ENCODE results near the gene PSMB3. TPM values are rescaled to one million over a fixed set of nuclear protein-coding genes. Genes with fewer than 3 reads are reported as not detected.

Gene PSMB3
- total RNA-seq, 2 experiments from 2014 or later, result 182 to 189 TPM

- peaks cover 22% of the 10 kb centered on the region for H3K36me3 Mint-ChIP-seq
- POLR2A ChIA-PET, result interaction anchor here (0.6 to 4.3 kb wide), 6 partner anchors 8 to 112 kb away, joined by 3 to 32 read pairs (median 4); no protein-coding TSS in a partner anchor
- peak overlapping the region; percentile 20 for H3K4me3 Mint-ChIP-seq
- H3K9me3 Mint-ChIP-seq, result no peaks in the 10 kb centered on the region
- DNase-seq (no peak), ATAC-seq (ENCODE audit: low read depth) (no peak)
- H3K27me3 Mint-ChIP-seq, result no peaks in the 10 kb centered on the region
- H3K4me1 Mint-ChIP-seq, result peaks cover 48% of the 10 kb centered on the region
- H3K27ac Mint-ChIP-seq, result peak overlapping the region; percentile 63
Observed at GRCh38 chr17:38709864-38710603, 42.5 kb upstream of the PSMB3 start.

- no peak for ATAC-seq (ENCODE audit: low read depth)
- H3K36me3 Mint-ChIP-seq, result peaks cover 24% of the 10 kb centered on the region
Observed at GRCh38 chr17:38710604-38710962, 42.0 kb upstream of the PSMB3 start.

GRCh38 chr17:38710985-38711384 lies 41.6 kb upstream of the PSMB3 start:
- Mint-ChIP-seq H3K27ac (peak overlapping the region; percentile 63), H3K4me1 (peaks cover 53% of the 10 kb centered on the region), H3K27me3 (no peaks in the 10 kb centered on the region), H3K4me3 (no peak overlapping the region), H3K9me3 (no peaks in the 10 kb centered on the region), H3K36me3 (peaks cover 28% of the 10 kb centered on the region)
- ATAC-seq (ENCODE audit: low read depth) (no peak), DNase-seq (no peak)
- POLR2A ChIA-PET, result interaction anchor here (1.0 to 4.3 kb wide), 5 partner anchors 9 to 35 kb away, joined by 4 to 32 read pairs (median 4); no protein-coding TSS in a partner anchor

More at GRCh38 chr17:38710604-38710962, 42.0 kb upstream of the PSMB3 start:
- no peaks in the 10 kb centered on the region for H3K9me3 Mint-ChIP-seq
- H3K27ac Mint-ChIP-seq, result no peak overlapping the region
- peaks cover 52% of the 10 kb centered on the region for H3K4me1 Mint-ChIP-seq
- no peak for DNase-seq
- H3K27me3 Mint-ChIP-seq, result no peaks in the 10 kb centered on the region
- POLR2A ChIA-PET, result interaction anchor here (1.0 to 4.3 kb wide), 5 partner anchors 9 to 35 kb away, joined by 4 to 32 read pairs (median 4); no protein-coding TSS in a partner anchor
- peak overlapping the region; percentile 20 for H3K4me3 Mint-ChIP-seq

GRCh38 chr17:38711792-38712571 lies 40.6 kb upstream of the PSMB3 start:
- DNase-seq, result no peak
- no peak overlapping the region for H3K4me3 Mint-ChIP-seq

GRCh38 chr17:38712593-38712992 lies 39.9 kb upstream of the PSMB3 start:
- Mint-ChIP-seq H3K27ac (no peak overlapping the region), H3K36me3 (peaks cover 27% of the 10 kb centered on the region), H3K4me1 (peaks cover 46% of the 10 kb centered on the region), H3K27me3 (no peaks in the 10 kb centered on the region), H3K9me3 (no peaks in the 10 kb centered on the region), H3K4me3 (no peak overlapping the region)
- ATAC-seq (ENCODE audit: low read depth), result no peak
- DNase-seq, result no peak
- POLR2A ChIA-PET, result interaction anchor here (2.0 to 4.3 kb wide), 2 partner anchors 15 to 37 kb away, joined by 4 to 32 read pairs; no protein-coding TSS in a partner anchor

More at GRCh38 chr17:38711792-38712571, 40.6 kb upstream of the PSMB3 start:
- Mint-ChIP-seq H3K27me3 (no peaks in the 10 kb centered on the region), H3K36me3 (peaks cover 31% of the 10 kb centered on the region), H3K9me3 (no peaks in the 10 kb centered on the region), H3K27ac (peak overlapping the region; percentile 63), H3K4me1 (peaks cover 52% of the 10 kb centered on the region)
- POLR2A ChIA-PET, result interaction anchor here (1.0 to 4.3 kb wide), 4 partner anchors 10 to 36 kb away, joined by 4 to 32 read pairs (median 4); no protein-coding TSS in a partner anchor
- ATAC-seq (ENCODE audit: low read depth), result no peak

GRCh38 chr17:38713456-38714075 lies 39.0 kb upstream of the PSMB3 start:
- peaks cover 40% of the 10 kb centered on the region for H3K4me1 Mint-ChIP-seq
- no peak for DNase-seq
- peaks cover 27% of the 10 kb centered on the region for H3K36me3 Mint-ChIP-seq
- H3K27me3 Mint-ChIP-seq, result no peaks in the 10 kb centered on the region
- POLR2A ChIA-PET, result no interaction called here
- H3K4me3 Mint-ChIP-seq, result no peak overlapping the region
- H3K27ac Mint-ChIP-seq, result no peak overlapping the region
- H3K9me3 Mint-ChIP-seq, result no peaks in the 10 kb centered on the region
- ATAC-seq (ENCODE audit: low read depth), result no peak

GRCh38 chr17:38715216-38715943 lies 37.2 kb upstream of the PSMB3 start:
- POLR2A ChIA-PET, result interaction anchor here (2.5 to 4.2 kb wide), 2 partner anchors 9 to 13 kb away, joined by 15 to 35 read pairs; no protein-coding TSS in a partner anchor
- Mint-ChIP-seq H3K36me3 (peaks cover 20% of the 10 kb centered on the region), H3K27me3 (no peaks in the 10 kb centered on the region), H3K4me3 (no peak overlapping the region), H3K27ac (peak overlapping the region; percentile 76), H3K4me1 (peaks cover 28% of the 10 kb centered on the region), H3K9me3 (no peaks in the 10 kb centered on the region)
- no peak for ATAC-seq (ENCODE audit: low read depth)
- no peak for DNase-seq

- H3K36me3 Mint-ChIP-seq, result peaks cover 19% of the 10 kb centered on the region
- DNase-seq, result no peak
- H3K4me1 Mint-ChIP-seq, result peaks cover 18% of the 10 kb centered on the region
- H3K27me3 Mint-ChIP-seq, result no peaks in the 10 kb centered on the region
- POLR2A ChIA-PET, result interaction anchor here (0.8 to 4.2 kb wide), 3 partner anchors 10 to 12 kb away, joined by 3 to 35 read pairs (median 15); partner anchors contain the start of gene MLLT6
- H3K27ac Mint-ChIP-seq, result peak overlapping the region; percentile 61
- no peaks in the 10 kb centered on the region for H3K9me3 Mint-ChIP-seq
- H3K4me3 Mint-ChIP-seq, result no peak overlapping the region
- ATAC-seq (ENCODE audit: low read depth), result no peak
Observed at GRCh38 chr17:38716368-38717005, 36.1 kb upstream of the PSMB3 start.

- H3K27ac Mint-ChIP-seq, result no peak overlapping the region
Observed at GRCh38 chr17:38717139-38717745, 35.3 kb upstream of the PSMB3 start.

GRCh38 chr17:38719289-38719942 lies 33.1 kb upstream of the PSMB3 start:
- POLR2A ChIA-PET, result interaction anchor here (0.6 to 4.2 kb wide), 4 partner anchors 9 to 631 kb away, joined by 3 to 35 read pairs (median 15); no protein-coding TSS in a partner anchor
- Mint-ChIP-seq H3K4me1 (peaks cover 13% of the 10 kb centered on the region), H3K36me3 (peaks cover 20% of the 10 kb centered on the region), H3K4me3 (no peak overlapping the region), H3K27me3 (no peaks in the 10 kb centered on the region), H3K9me3 (no peaks in the 10 kb centered on the region), H3K27ac (no peak overlapping the region)
- no peak for DNase-seq
- ATAC-seq (ENCODE audit: low read depth), result no peak

More at GRCh38 chr17:38717139-38717745, 35.3 kb upstream of the PSMB3 start:
- DNase-seq (no peak), ATAC-seq (ENCODE audit: low read depth) (no peak)
- H3K27me3 Mint-ChIP-seq, result no peaks in the 10 kb centered on the region
- H3K36me3 Mint-ChIP-seq, result peaks cover 19% of the 10 kb centered on the region
- H3K4me3 Mint-ChIP-seq, result no peak overlapping the region
- H3K9me3 Mint-ChIP-seq, result no peaks in the 10 kb centered on the region
- peaks cover 14% of the 10 kb centered on the region for H3K4me1 Mint-ChIP-seq
- POLR2A ChIA-PET, result interaction anchor here (0.8 to 4.2 kb wide), 5 partner anchors 10 to 20 kb away, joined by 3 to 35 read pairs (median 15); partner anchors contain the start of gene MLLT6

- ATAC-seq (ENCODE audit: low read depth), result no peak
- Mint-ChIP-seq H3K27me3 (no peaks in the 10 kb centered on the region), H3K4me1 (peaks cover 10% of the 10 kb centered on the region), H3K36me3 (peaks cover 17% of the 10 kb centered on the region), H3K4me3 (no peak overlapping the region), H3K9me3 (no peaks in the 10 kb centered on the region), H3K27ac (peak overlapping the region; percentile 51)
- POLR2A ChIA-PET, result interaction anchor here (3.6 kb wide), 1 partner anchor 13 kb away, joined by 26 read pairs; no protein-coding TSS in a partner anchor
- DNase-seq, result no peak
Observed at GRCh38 chr17:38719943-38720641, 32.4 kb upstream of the PSMB3 start.
